HCT116 (cell line): ENCODE results near the gene SORCS2. TPM values are rescaled to one million over a fixed set of nuclear protein-coding genes. Genes with fewer than 3 reads are reported as not detected.

ENCODE experiments used
- ATAC-seq: fragments of 200-7000 bp; cut with Tn5 transposase; 2 replicates; pipeline ENCODE4 v1.9.1; 2020; ENCODE audit warnings: mild to moderate bottlenecking, moderate library complexity
- BruUV-seq: library from RNA; stranded (reverse); fragments of 400-500 nt; replicated peaks from 2 replicates; lab custom pipeline; 2021; lab: Mats Ljungman, UMichigan
- CTCF ChIA-PET: fragments of 300-600 bp; sonication (Branson Sonifier 250); formaldehyde crosslinking; loops from one replicate; lab custom pipeline; 2021; ENCODE audit warnings: antibody characterized with exemption; lab: Charles Lee
- POLR2A ChIA-PET: fragments of 300-600, 350-600 bp; sonication (Branson Sonifier 250); formaldehyde crosslinking; loops from one replicate; lab custom pipeline; 2021; ENCODE audit warnings: antibody characterized with exemption; lab: Charles Lee
- RAD21 ChIA-PET, 2 experiments: fragments of 300-600 bp; sonication (Branson Sonifier 250); formaldehyde crosslinking; loops; one replicate each; lab custom pipeline; 2023; ENCODE audit warnings: low total read pairs in 2 of 2; ENCODE audit not compliant: uncharacterized antibody in 2 of 2, unreplicated experiment in 2 of 2, low non-redundant PET in 1 of 2; lab: Charles Lee
- DNase-seq: peaks from one replicate; pipeline ENCODE4 v3.0.0-alpha.2; 2010; ENCODE audit warnings: low read depth, low spot score
- H2AFZ ChIP-seq: fragments of 200-600 bp; shearing (Covaris generic), sonication (generic); 2 replicates; pipeline ENCODE4 v1.6.1; 2017; ENCODE audit warnings: low read depth, mixed run types, mixed read lengths, antibody characterized with exemption, low read length; ENCODE audit not compliant: poor library complexity, severe bottlenecking
- H3K27ac ChIP-seq: 2 replicates; pipeline ENCODE4 v1.5.1; 2012; ENCODE audit warnings: low read depth, low read length
- H3K27me3 ChIP-seq: fragments of 200-600 bp; sonication (generic); 2 replicates; pipeline ENCODE4 v1.6.1; 2016; ENCODE audit warnings: mixed run types, low read length, mixed read lengths; ENCODE audit not compliant: insufficient read depth
- H3K36me3 ChIP-seq, 2 experiments: fragments of 200-500 bp in 1 of 2; fragments of 200-600 bp in 1 of 2; sonication (Bioruptor generic) in 1 of 2; sonication (generic) in 1 of 2; 2 replicates each; pipeline versions ENCODE4 v1.5.1 to v1.6.1; 2014 to 2016; ENCODE audit warnings: low read length in 2 of 2, inconsistent platforms in 1 of 2, mixed read lengths in 1 of 2, mixed run types in 1 of 2; ENCODE audit not compliant: insufficient read depth in 2 of 2, control insufficient read depth in 1 of 2
- H3K4me1 ChIP-seq, 2 experiments: fragments of 200-600 bp in 1 of 2; sonication (generic) in 1 of 2; 2 replicates each; pipeline versions ENCODE4 v1.5.1 to v1.6.1; 2012 to 2017; ENCODE audit warnings: low read length in 2 of 2, inconsistent platforms in 1 of 2, mild to moderate bottlenecking in 1 of 2, mixed read lengths in 1 of 2, mixed run types in 1 of 2, moderate library complexity in 1 of 2; ENCODE audit not compliant: insufficient read depth in 2 of 2, control insufficient read depth in 1 of 2
- H3K4me2 ChIP-seq: fragments of 200-600 bp; sonication (generic); 2 replicates; pipeline ENCODE4 v1.6.1; 2017; ENCODE audit warnings: mixed run types, low read length, mixed read lengths
- H3K4me3 ChIP-seq, 2 experiments: fragments of 200-600 bp in 1 of 2; sonication (generic) in 1 of 2; replicated peaks in 1 of 2; 2 replicates each; pipeline ENCODE4 v1.5.1; 2011 to 2016; ENCODE audit warnings: low read length in 2 of 2, control low read depth in 1 of 2, low read depth in 1 of 2, mild to moderate bottlenecking in 1 of 2, mixed read lengths in 1 of 2, mixed run types in 1 of 2
- H3K79me2 ChIP-seq: fragments of 200-600 bp; sonication (generic); 2 replicates; pipeline ENCODE4 v1.6.1; 2017; ENCODE audit warnings: mild to moderate bottlenecking, mixed run types, low read length, moderate library complexity, mixed read lengths; ENCODE audit not compliant: insufficient read depth
- H3K9ac ChIP-seq: fragments of 200-600 bp; sonication (generic); 2 replicates; pipeline ENCODE4 v1.6.1; 2016; ENCODE audit warnings: low read length, mixed read lengths
- H3K9me2 ChIP-seq: fragments of 200-600 bp; sonication (generic), shearing (Covaris generic); 2 replicates; pipeline ENCODE4 v1.6.1; 2017; ENCODE audit warnings: mixed run types, mild to moderate bottlenecking, moderate library complexity; ENCODE audit not compliant: insufficient read depth
- H3K9me3 ChIP-seq, 2 experiments: fragments of 200-500 bp in 1 of 2; fragments of 200-600 bp in 1 of 2; sonication (Bioruptor generic) in 1 of 2; sonication (generic) in 1 of 2; 2 replicates each; pipeline ENCODE4 v1.6.1; 2014 to 2017; ENCODE audit warnings: low read length in 2 of 2, mixed read lengths in 2 of 2, inconsistent platforms in 1 of 2, low read depth in 1 of 2, mild to moderate bottlenecking in 1 of 2, mixed run types in 1 of 2, moderate library complexity in 1 of 2; ENCODE audit not compliant: control insufficient read depth in 1 of 2, insufficient read depth in 1 of 2
- H4K20me1 ChIP-seq: fragments of 200-600 bp; sonication (generic), shearing (Covaris generic); 2 replicates; pipeline ENCODE4 v1.6.1; 2017; ENCODE audit warnings: mixed run types, mild to moderate bottlenecking, moderate library complexity; ENCODE audit not compliant: insufficient read depth
- ATF3 ChIP-seq: IDR thresholded peaks from 2 replicates; pipeline ENCODE4 v1.6.1; 2012
- CBX3 ChIP-seq: IDR thresholded peaks from 2 replicates; pipeline ENCODE4 v1.6.1; 2012; ENCODE audit warnings: low read depth
- CEBPB ChIP-seq: IDR thresholded peaks from 2 replicates; pipeline ENCODE4 v1.6.1; 2012; ENCODE audit warnings: low read depth
- CTCF ChIP-seq, 3 experiments: fragments of 200-600 bp in 1 of 3; sonication (generic) in 1 of 3; IDR thresholded peaks in 2 of 3; conservative IDR thresholded peaks in 1 of 3; 2 replicates each; pipeline ENCODE4 v1.5.1; 2012 to 2017; ENCODE audit warnings: low read depth in 2 of 3, low read length in 2 of 3, antibody characterized with exemption in 1 of 3, borderline replicate concordance in 1 of 3, control low read depth in 1 of 3, mild to moderate bottlenecking in 1 of 3, mixed read lengths in 1 of 3, mixed run types in 1 of 3, moderate library complexity in 1 of 3; ENCODE audit not compliant: insufficient read depth in 1 of 3
- EGR1 ChIP-seq: IDR thresholded peaks from 2 replicates; pipeline ENCODE4 v1.6.1; 2012; ENCODE audit warnings: low read depth
- ELF1 ChIP-seq: IDR thresholded peaks from 2 replicates; pipeline ENCODE4 v1.6.1; 2012; ENCODE audit warnings: low read depth, borderline replicate concordance
- EZH2 ChIP-seq: fragments of 200-600 bp; sonication (generic); IDR thresholded peaks from 2 replicates; pipeline ENCODE4 v1.6.1; 2017; ENCODE audit warnings: antibody characterized with exemption, mixed run types
- EZH2phosphoT487 ChIP-seq: fragments of 200-600 bp; IDR thresholded peaks from 2 replicates; pipeline ENCODE4 v1.6.1; 2018; ENCODE audit warnings: antibody characterized with exemption, borderline replicate concordance
- JUND ChIP-seq: IDR thresholded peaks from 2 replicates; pipeline ENCODE4 v1.6.1; 2012
- MAX ChIP-seq: IDR thresholded peaks from 2 replicates; pipeline ENCODE4 v1.6.1; 2012
- POLR2AphosphoS5 ChIP-seq: IDR thresholded peaks from 2 replicates; pipeline ENCODE4 v1.6.1; 2011; ENCODE audit warnings: mild to moderate bottlenecking, low read depth, low read length, moderate library complexity
- REST ChIP-seq: IDR thresholded peaks from 2 replicates; pipeline ENCODE4 v1.6.1; 2012; ENCODE audit warnings: low read depth
- SIN3A ChIP-seq: IDR thresholded peaks from 2 replicates; pipeline ENCODE4 v1.6.1; 2012; ENCODE audit warnings: low read depth
- SP1 ChIP-seq: IDR thresholded peaks from 2 replicates; pipeline ENCODE4 v1.6.1; 2012; ENCODE audit warnings: low read depth
- SRF ChIP-seq: IDR thresholded peaks from 2 replicates; pipeline ENCODE4 v1.6.1; 2012; ENCODE audit warnings: low read depth
- TCF7L2 ChIP-seq: IDR thresholded peaks from 2 replicates; pipeline ENCODE4 v1.7.0; 2011; ENCODE audit warnings: borderline replicate concordance, inconsistent platforms; ENCODE audit not compliant: insufficient read depth, insufficient read length; ENCODE audit errors: extremely low read depth
- YY1 ChIP-seq: IDR thresholded peaks from 2 replicates; pipeline ENCODE4 v1.6.1; 2011; ENCODE audit warnings: low read length, low read depth, moderate library complexity, mild to moderate bottlenecking; ENCODE audit not compliant: insufficient replicate concordance; ENCODE audit errors: extremely low read depth
- ZBTB33 ChIP-seq: IDR thresholded peaks from 2 replicates; pipeline ENCODE4 v1.6.1; 2011; ENCODE audit warnings: mild to moderate bottlenecking, low read length, moderate library complexity; ENCODE audit not compliant: insufficient replicate concordance; ENCODE audit errors: extremely low read depth
- ZFX ChIP-seq: fragments of 450-650 bp; IDR thresholded peaks from 2 replicates; pipeline ENCODE4 v1.6.1; 2017
- ZNF274 ChIP-seq: fragments of 200-500 bp; sonication (Bioruptor generic); IDR thresholded peaks from 2 replicates; pipeline ENCODE4 v1.6.1; 2014; ENCODE audit warnings: mild to moderate bottlenecking, low read depth, low read length, inconsistent platforms
- intact Hi-C: fragments of 100-400 bp; cut with micrococcal nuclease; formaldehyde crosslinking; loops from 2 replicates; pipeline ENCODE4 v1.10.0; 2022
- total RNA-seq: library from RNA; stranded (reverse); gene quantifications from one replicate; pipeline ENCODE4 v1.2.1, GENCODE V29; 2021; ENCODE audit not compliant: unreplicated experiment

Gene SORCS2
- total RNA-seq, 1 experiment from 2014 or later, result 0.37 TPM

GRCh38 chr4:7747566-7747965 lies 555.2 kb downstream of the SORCS2 start:
- intact Hi-C loops, result no loop called here
- RAD21 ChIA-PET, result no interaction called here
- H3K79me2 ChIP-seq, result no peaks in the 10 kb centered on the region
- ATAC-seq, result no peak
- no peaks in the 10 kb centered on the region for H3K9me3 ChIP-seq
- H3K27ac ChIP-seq, result no peak overlapping the region
- no peak overlapping the region for H3K4me3 ChIP-seq
- H4K20me1 ChIP-seq, result no peaks in the 10 kb centered on the region
- TF ChIP-seq CEBPB (no peak), EGR1 (no peak), REST (no peak), EZH2 (no peak), EZH2phosphoT487 (no peak), CTCF (IDR thresholded peaks at IDR 0.05 in 2 of 3, conservative IDR thresholded peaks at IDR 0.05 in 1 of 3; ENCODE audit: borderline replicate concordance in 1 of 3, insufficient read depth in 1 of 3, low read depth in 2 of 3, low read length in 2 of 3) (no peak), YY1 (no peak), ZFX (no peak), SRF (no peak), ELF1 (no peak), TCF7L2 (no peak), CBX3 (no peak), SIN3A (no peak), ZBTB33 (no peak), MAX (no peak), POLR2AphosphoS5 (no peak), JUND (no peak), ATF3 (no peak), SP1 (no peak), ZNF274 (no peak)
- no peaks in the 10 kb centered on the region for H3K27me3 ChIP-seq
- POLR2A ChIA-PET, result no interaction called here
- H3K9me2 ChIP-seq, result no peaks in the 10 kb centered on the region
- DNase-seq, result no peak
- H3K4me1 ChIP-seq, result peaks cover 10 to 26% of the 10 kb centered on the region in 2 experiments
- CTCF ChIA-PET, result no interaction called here
- no TSS peak for BruUV-seq
- no peak overlapping the region for H2AFZ ChIP-seq
- no peaks in the 10 kb centered on the region for H3K36me3 ChIP-seq
- no peak overlapping the region for H3K9ac ChIP-seq
- H3K4me2 ChIP-seq, result no peak overlapping the region
